HFF-Myc (cell line): Measurements from ENCODE around the gene SMS.

Experiments
- DNase-seq: peaks from one replicate; pipeline ENCODE4 v3.0.0-alpha.2; 2011; ENCODE audit warnings: low read depth; ENCODE audit errors: extremely low read depth
- H3K4me3 ChIP-seq: replicated peaks from 2 replicates; pipeline ENCODE4 v1.5.1; 2011; ENCODE audit warnings: low read depth, mild to moderate bottlenecking, control low read depth, low read length
- CTCF ChIP-seq: IDR thresholded peaks from 2 replicates; pipeline ENCODE4 v1.5.1; 2012; ENCODE audit warnings: mild to moderate bottlenecking, low read depth, low read length, control low read depth; ENCODE audit errors: missing control alignments

The SMS gene

GRCh38 chrX:21958187-21958586 is 17.7 kb downstream of the SMS start:
- H3K4me3 ChIP-seq: no peak overlapping the region
- TF ChIP-seq CTCF: no peak
- no peak for DNase-seq

GRCh38 chrX:21958916-21959315 is 18.4 kb downstream of the SMS start:
- no peak for TF ChIP-seq CTCF
- H3K4me3 ChIP-seq: no peak overlapping the region
- DNase-seq: no peak

GRCh38 chrX:21959362-21960051 is 19.0 kb downstream of the SMS start:
- TF ChIP-seq CTCF: no peak
- DNase-seq: no peak
- no peak overlapping the region for H3K4me3 ChIP-seq

GRCh38 chrX:21960569-21961541 is 20.3 kb downstream of the SMS start:
- TF ChIP-seq CTCF: no peak
- no peak for DNase-seq
- no peak overlapping the region for H3K4me3 ChIP-seq

- no peak for TF ChIP-seq CTCF
- H3K4me3 ChIP-seq: no peak overlapping the region
- DNase-seq: no peak
These were observed 21.9 kb downstream of the SMS start for GRCh38 chrX:21962361-21962760.

- TF ChIP-seq CTCF: no peak
- DNase-seq: no peak
- no peak overlapping the region for H3K4me3 ChIP-seq
These were observed 22.8 kb downstream of the SMS start for GRCh38 chrX:21963269-21963668.
